Erythroblast (primary cell): ENCODE data around the gene DPYSL4.

Experiments used
- DNase-seq, 2 experiments: peaks; one replicate each; lab custom pipeline; 2025; lab: John Stamatoyannopoulos, UW
- GATA1 ChIP-seq: IDR thresholded peaks from 2 replicates; pipeline ENCODE4 v1.6.1; 2011; ENCODE audit warnings: low read depth, mild to moderate bottlenecking, control low read depth, low read length, moderate library complexity
- POLR2A ChIP-seq: IDR thresholded peaks from 2 replicates; pipeline ENCODE4 v1.6.1; 2011; ENCODE audit warnings: mild to moderate bottlenecking, low read length

DPYSL4 gene

DNA sequence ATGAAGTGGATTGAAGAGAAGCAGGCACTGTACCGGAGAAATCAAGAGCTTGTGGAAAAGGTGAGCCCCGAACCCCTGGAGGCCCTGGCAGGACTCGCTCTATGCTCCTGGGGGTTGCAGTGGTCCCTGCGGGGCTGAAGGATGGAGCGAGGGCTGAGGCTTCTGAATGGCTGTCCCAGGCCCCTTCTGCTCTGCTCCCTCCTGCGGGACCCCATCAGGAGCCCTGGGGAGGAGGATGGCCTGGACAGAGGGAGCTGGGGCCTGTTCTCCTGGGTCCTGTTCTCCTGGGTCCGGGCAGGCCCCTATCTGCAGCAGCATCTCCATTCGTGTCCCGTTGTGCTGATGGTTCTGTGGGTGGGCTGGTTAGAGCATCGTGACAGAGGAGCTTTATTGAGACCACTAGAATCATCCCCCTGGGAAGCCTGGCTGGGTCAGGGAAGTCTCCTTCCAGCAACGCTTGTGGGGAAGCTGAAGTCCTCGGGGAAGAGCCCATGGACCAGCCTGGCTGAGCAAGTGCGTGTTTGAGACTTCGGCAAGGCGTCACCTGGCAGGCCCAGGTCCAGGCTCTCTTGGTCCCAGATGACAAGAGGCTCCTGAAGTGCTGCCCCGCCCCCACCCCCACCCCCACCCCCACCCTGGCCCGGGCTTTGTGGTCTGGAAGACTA is 41.1 kb upstream of the DPYSL4 start:
- no peak for DNase-seq
- TF ChIP-seq POLR2A (no peak), GATA1 (no peak)

DNA sequence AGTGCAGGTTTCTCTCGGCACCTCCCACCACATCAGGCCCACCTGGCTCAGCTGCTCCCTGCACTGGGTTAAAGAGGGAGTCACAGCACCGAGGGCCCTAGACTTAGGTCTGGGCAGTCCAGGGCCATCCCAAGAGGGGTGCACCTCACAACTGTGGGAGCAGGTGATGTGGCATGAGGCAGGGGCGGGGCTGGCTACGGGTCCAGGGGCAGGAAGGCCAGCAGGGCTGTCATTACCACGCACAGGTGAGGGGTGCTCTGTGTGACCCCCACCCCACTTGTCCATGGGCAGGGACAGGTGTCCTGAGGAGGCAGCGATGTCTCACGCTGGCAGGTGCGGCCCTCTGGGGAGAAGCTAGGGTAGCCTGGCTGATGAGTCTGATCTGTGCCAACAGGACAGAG is 40.5 kb upstream of the DPYSL4 start:
- DNase-seq: no peak
- TF ChIP-seq POLR2A: no peak
- no peak for TF ChIP-seq GATA1

DNA sequence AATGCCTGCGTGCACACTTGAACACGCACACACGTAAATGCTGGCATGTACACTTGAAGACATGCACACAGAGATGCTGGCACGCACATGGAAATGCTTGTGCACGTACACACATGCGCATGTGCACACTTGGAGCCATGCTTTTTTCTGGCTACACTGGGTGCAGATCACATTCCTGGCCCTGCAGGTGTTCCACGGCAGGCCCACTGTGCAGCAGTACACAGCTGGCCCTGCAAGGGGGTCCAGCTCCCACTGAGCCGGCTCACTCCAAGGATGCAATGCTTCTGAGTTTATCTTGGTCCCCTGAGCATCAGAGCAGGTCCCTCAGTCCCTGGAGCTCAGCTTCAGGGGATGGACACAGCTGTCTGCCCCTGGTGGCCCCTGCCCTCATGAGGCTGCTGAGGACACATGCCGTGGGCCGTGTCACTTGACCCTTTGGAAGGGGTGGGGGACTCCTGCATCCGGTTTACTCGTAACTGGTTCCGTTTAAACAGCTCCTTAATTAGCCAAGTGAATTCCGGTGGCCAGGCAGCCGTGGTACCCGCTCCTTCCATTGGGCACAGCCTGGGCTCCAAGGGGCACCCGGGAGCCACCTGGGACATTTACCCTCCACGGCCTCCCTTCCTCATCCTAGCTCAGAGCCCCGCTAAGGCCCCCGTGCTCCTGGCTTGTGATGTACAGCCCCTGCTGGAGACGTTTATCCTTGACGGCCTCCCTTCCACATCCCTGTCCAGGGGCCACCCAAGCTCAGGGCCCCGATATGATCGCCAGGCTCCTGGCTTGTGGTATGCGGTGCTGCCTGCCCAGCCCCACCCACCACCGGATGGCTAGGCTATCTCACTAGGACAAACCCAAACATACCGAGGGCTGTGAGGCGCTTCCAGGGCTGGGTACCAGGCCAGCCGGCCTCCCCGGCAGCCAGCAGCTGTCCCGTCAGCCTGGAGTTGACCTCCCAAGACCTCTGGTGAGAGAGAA is 39.5 kb upstream of the DPYSL4 start:
- DNase-seq: no peak
- no peak for TF ChIP-seq POLR2A
- TF ChIP-seq GATA1: no peak

DNA sequence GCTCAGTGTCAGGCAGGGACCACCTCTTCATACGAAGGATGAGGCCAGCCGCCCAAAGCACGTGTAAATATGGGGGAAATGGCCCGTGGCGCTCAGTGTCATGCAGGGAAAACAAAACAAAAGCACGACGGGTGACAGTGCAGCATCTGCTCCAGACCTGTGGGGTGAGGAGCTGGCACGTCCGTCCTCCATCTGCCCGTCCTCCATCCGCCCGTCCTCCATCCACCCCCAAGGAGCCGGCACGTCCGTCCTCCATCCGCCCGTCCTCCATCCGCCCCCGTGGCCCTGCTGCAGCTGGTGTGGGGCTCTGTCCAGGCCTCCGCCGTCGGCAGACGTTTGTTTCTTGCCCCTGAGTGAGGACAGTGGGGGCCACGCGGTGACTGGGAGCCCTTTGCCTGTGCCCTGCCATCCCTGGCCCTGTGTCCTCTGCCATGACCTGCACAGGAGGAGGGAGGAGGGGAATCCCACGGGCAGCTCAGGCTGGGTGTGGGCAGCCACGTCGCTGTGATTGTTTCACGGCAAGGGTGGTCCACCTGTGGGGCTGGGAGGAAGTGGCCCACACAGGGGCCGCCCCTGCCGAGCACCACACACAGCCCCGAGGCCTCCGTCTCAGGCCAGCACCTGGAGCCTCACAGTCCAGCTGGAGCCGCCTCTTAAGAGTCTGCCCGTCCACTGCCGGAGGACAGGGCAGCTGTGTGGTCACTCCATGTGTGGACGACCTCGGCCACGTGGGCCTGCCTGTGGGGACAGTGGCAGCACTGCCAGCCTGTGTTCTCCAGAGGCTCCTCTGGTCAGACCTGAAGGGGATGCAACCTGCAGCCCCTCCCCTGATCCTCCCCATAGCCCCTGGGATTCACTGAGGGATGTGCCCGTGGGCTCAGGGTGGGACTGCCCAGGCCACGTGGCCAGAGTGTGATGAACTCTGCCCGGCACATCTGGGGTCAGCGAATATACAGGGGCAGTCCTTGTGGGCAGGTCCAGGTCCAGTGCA is 38.2 kb upstream of the DPYSL4 start:
- TF ChIP-seq POLR2A (no peak), GATA1 (no peak)
- DNase-seq: no peak

DNA sequence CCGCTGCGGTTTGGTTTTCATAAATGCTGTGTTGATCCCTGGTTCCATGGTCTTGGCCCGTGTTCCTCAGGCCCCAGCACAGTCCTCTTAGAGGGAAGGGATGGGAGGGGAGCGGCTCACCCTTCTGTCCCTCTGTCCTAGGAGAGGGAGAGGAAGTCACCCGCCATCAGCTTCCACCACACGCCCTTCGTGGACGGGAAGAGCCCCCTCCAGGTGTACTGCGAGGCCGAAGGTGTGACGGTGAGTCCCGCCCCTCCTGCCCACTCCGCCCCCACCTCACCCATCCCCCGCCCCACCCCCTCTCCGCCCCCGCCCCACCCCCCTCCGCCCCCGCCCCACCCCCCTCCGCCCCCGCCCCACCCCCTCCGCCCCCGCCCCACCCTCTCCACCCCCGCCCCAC is 37.5 kb upstream of the DPYSL4 start:
- peak; percentile 14 to 20 for DNase-seq
- TF ChIP-seq GATA1: no peak
- no peak for TF ChIP-seq POLR2A

DNA sequence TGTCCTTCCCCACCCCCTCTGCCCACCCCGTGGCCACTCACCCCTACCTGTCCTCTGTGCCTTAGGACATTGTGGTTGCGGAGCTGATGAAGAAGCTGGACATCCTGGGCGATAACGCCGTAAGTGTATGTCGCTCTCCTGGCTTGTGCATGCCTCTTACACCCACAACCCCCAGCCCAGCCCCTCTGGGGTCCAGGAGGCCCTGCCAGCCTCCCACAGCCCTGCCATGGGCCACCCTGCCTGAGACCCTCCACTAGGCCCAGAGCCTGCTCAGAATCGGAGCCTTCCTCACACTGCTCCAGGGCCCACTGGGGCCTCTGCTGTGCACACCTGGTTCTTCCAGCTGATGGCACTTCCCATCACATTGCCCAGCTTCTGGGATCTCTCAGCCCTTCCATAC is 36.8 kb upstream of the DPYSL4 start:
- no peak for TF ChIP-seq GATA1
- TF ChIP-seq POLR2A: no peak
- no peak for DNase-seq

DNA sequence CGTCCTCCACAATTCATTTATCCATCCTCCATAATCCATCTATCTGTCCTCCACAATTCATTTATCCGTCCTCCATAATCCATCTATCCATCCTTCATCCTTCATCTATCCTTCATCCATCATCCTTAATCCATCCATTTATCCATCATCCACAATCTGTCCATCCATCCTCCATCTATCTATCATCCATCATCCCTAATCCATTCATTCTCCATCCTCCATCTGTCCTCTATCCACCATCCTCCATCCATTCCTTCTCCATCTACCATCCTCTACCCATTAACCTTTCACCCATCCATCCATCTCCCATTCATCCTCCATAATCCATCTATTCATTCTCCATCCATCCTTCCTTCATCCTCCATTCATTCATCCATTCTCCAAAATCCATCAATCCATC is 36.0 kb upstream of the DPYSL4 start:
- DNase-seq: no peak
- TF ChIP-seq POLR2A (no peak), GATA1 (no peak)

DNA sequence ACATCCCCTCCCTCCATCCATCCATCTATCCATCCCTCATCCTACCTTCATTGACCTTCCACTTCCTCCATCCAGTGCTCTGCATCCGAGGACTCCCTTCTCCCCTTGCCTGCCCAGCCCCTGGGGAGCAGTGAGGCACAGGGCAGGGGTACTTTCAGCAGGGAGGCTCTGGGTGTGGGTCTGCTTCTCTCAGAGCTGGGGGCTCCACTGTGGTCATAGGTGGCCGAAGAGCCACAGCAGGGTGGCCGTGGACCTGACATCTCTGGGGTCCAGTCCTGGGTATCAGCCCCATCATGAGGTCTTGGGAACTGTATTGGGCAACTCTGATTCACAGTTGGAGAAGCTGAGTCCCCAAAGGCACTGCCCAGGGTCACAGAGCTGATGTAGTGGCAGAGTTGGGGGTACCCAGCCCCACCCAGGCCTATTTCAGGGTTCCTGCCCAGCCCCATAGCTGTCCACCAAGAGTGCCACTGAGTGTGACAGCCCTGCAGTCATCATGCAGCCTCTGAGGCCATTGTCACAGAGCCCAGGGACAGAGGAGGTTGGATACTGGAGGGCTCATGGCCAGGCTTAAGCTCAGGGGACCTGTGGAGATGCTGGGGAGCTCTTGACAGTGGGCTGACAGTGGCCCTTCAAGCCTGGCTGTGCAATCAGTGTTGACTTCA is 35.3 kb upstream of the DPYSL4 start:
- DNase-seq: no peak
- TF ChIP-seq GATA1: no peak

DNA sequence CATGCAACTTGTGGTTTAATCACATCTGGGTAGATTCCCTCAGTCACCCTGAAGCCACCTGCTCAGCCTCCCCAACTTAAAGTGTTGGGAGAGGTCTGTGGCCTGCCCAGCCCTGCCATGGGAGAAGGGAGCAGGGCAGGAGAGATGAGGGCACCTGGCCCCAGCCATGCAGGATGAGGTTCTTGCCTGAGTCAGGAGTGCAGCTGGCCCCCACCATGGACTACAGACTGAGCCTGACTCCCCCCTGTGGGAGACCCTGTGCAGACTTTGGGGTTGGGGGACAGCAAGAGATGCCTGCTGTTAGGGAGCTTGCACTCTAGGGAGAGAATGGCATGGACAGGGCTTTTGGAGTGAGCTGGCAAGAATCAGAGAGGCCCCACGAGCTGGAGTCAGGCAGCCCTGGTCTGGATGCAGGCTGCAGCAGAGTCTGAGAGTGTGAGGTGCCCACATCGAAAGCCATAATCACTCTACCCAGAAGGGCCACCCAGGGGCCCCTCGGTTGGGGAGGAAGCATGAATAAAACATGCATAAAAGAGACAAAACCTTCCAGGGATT is 34.7 kb upstream of the DPYSL4 start:
- DNase-seq: no peak
- no peak for TF ChIP-seq POLR2A
- no peak for TF ChIP-seq GATA1

DNA sequence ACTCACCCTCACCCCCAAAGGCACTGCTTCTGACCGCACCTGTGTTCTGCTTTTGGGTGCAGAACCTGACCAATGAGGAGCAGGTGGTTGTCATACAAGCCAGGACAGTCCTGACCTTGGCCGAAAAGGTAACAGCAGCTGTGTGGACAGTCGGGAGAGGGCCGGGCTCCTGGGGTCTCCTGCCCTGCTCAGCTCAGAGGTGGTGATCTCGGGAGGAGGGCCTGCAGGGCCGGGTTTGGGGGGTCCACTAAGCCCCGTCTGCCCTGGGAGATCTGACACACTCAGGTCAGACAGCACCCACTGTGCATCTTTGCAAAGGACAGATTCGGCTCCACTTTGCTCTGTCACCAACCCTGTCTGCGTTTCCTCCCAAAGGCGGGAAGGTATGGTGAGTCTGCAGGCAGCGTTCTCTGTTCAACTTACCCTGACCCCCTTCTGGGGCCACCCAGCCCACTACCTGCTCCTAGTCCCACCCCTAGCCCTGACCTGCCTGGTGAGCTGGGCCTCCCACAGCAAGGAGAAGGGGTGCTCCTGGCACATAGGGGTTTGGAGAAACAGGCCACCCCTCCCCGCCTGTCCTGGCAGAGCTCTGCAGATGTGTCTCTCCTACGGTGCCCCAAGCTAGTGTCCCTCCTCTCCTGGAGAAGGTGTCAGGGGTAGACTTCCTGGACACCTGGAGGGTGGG is 33.7 kb upstream of the DPYSL4 start:
- TF ChIP-seq GATA1: no peak
- TF ChIP-seq POLR2A: no peak
- no peak for DNase-seq

DNA sequence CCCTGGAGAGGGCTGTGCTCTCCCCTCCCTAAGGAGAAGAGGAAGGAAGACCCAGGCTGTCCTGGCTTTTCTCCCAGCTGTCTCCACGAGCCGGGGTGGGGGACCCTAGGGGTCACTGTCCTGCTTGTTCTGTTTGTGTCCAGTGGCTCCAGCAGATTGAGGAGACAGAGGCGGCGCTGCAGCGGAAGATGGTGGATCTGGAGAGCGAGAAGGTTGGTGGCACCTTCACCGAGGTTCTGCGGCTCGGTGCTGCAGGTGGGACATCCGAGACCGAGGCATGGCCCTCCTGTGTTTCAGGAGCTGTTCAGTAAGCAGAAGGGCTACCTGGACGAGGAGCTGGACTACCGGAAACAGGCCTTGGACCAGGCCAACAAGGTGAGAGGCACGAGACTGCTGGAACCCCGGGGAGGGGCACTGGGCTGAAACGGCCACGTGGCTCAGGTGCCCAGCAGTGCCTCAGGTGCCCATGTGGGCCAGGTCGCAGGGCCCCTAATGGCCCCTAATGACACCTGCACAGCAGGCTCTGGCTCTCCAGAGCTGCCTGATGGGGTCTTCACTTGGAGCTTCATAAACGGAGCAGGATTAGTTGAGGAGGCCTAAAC is 33.0 kb upstream of the DPYSL4 start:
- no peak for DNase-seq
- TF ChIP-seq POLR2A: no peak
- no peak for TF ChIP-seq GATA1

DNA sequence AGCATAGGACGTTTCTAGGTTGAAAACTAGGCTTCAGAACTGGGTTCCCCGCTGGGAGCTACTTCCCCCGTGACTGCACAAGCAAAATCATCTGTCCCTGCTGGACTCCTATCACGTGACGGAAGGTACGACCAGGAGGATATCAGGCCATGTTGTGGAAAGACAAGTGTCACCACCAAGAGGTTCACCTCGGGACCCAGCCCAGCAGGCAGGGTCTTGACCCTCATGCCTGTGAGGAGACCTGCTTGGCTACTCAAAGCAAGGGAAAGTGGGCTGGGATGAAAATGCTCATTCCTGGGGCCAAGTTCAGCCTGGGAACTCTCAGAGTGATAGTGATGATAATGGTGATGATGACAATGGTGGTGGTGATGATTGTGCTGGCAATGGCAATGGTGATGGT is 32.3 kb upstream of the DPYSL4 start:
- no peak for DNase-seq
- TF ChIP-seq POLR2A: no peak
- TF ChIP-seq GATA1: no peak

DNA sequence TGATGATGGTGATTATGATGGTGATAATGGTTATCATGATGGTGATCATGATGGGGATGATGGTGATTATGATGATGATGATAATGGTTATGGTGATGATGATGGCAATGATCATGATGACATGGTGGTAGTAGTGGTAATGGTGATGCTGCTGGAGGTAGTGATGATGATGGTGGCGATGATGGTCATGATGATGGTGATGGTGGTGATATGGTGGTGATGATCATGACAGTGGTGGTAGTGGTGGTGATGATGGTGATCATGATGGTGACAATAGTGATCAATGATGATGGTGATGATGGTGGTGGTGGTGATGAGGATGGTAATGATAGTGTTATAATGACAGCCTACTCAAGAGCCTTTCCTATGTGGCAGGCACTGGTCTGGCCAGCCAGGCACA is 31.8 kb upstream of the DPYSL4 start:
- no peak for TF ChIP-seq GATA1
- TF ChIP-seq POLR2A: no peak

More for the DNA sequence above, 31.8 kb upstream of the DPYSL4 start:
- DNase-seq: no peak
